Stimulated activated naive CD8-positive, alpha-beta T cell treated with anti-CD3 and anti-CD28 coated beads, Interleukin-15, amount 100 ng/mL, for 72 hours (primary cell): Measurements from ENCODE around the gene ST13.
"Not testable (repeated sequence)": the region's sequence is repeated elsewhere in the genome, so short reads cannot be mapped to it uniquely, and the experiment has no call there.

ENCODE experiments used
- ATAC-seq: fragments of 150-1000 bp; cut with Tn5 transposase; 2 replicates; pipeline ENCODE4 v1.10.0; 2021; ENCODE audit warnings: mild to moderate bottlenecking, moderate library complexity
- DNase-seq, 2 donors: peaks; one replicate each; pipeline ENCODE4 v3.0.0; 2021 to 2022
- H3K27ac Mint-ChIP-seq, 2 donors: one replicate each; pipeline ENCODE4 v1.8.0; 2022; ENCODE audit warnings: mild to moderate bottlenecking in 2 of 2, mixed read lengths in 2 of 2, moderate library complexity in 2 of 2
- H3K27me3 Mint-ChIP-seq: one replicate; pipeline ENCODE4 v1.8.0; 2022; ENCODE audit warnings: mixed read lengths
- H3K4me1 Mint-ChIP-seq: one replicate; pipeline ENCODE4 v1.8.0; 2022; ENCODE audit warnings: mild to moderate bottlenecking, mixed read lengths
- H3K4me3 Mint-ChIP-seq, 2 donors: one replicate each; pipeline ENCODE4 v1.8.0; 2022; ENCODE audit warnings: mild to moderate bottlenecking in 2 of 2, mixed read lengths in 2 of 2, moderate library complexity in 1 of 2
- H3K9me3 Mint-ChIP-seq, 2 donors: one replicate each; pipeline ENCODE4 v1.8.0; 2022; ENCODE audit warnings: mixed read lengths in 2 of 2

ST13 gene

GRCh38 chr22:40818192-40818746, 38.2 kb downstream of the ST13 start:
- peak in 1 of 2 donors; percentile 8 for DNase-seq
- Mint-ChIP-seq H3K4me1 (peaks cover 35% of the 10 kb centered on the region), H3K4me3 (peak overlapping the region; percentile 75 to 82), H3K27me3 (no peaks in the 10 kb centered on the region), H3K27ac (peak overlapping the region; percentile 94 to 98), H3K9me3 (no peaks in the 10 kb centered on the region)
- ATAC-seq, result no peak

GRCh38 chr22:40817737-40818136, 38.7 kb downstream of the ST13 start:
- ATAC-seq (no peak), DNase-seq (no peak)
- Mint-ChIP-seq H3K4me3 (peak overlapping the region; percentile 75 to 82), H3K4me1 (peaks cover 35% of the 10 kb centered on the region), H3K27me3 (no peaks in the 10 kb centered on the region), H3K27ac (peak overlapping the region; percentile 5 to 33), H3K9me3 (no peaks in the 10 kb centered on the region)

GRCh38 chr22:40813912-40814315, 42.5 kb downstream of the ST13 start:
- Mint-ChIP-seq H3K27ac (no peak overlapping the region), H3K4me1 (peaks cover 35% of the 10 kb centered on the region), H3K4me3 (no peak overlapping the region), H3K27me3 (no peaks in the 10 kb centered on the region), H3K9me3 (no peaks in the 10 kb centered on the region)
- DNase-seq, result no peak
- no peak for ATAC-seq

- ATAC-seq (no peak), DNase-seq (no peak)
- Mint-ChIP-seq H3K27me3 (no peaks in the 10 kb centered on the region), H3K4me3 (no peak overlapping the region), H3K27ac (peak overlapping the region; percentile 11 to 63), H3K9me3 (no peaks in the 10 kb centered on the region), H3K4me1 (peaks cover 16% of the 10 kb centered on the region)
Measured at GRCh38 chr22:40808018-40808841, 48.2 kb downstream of the ST13 start.

- DNase-seq (no peak), ATAC-seq (no peak)
- Mint-ChIP-seq H3K4me1 (peaks cover 12% of the 10 kb centered on the region), H3K27me3 (no peaks in the 10 kb centered on the region), H3K4me3 (no peak overlapping the region), H3K9me3 (no peaks in the 10 kb centered on the region), H3K27ac (no peak overlapping the region)
Measured at GRCh38 chr22:40806711-40807110, 49.7 kb downstream of the ST13 start.

GRCh38 chr22:40805699-40806203, 50.7 kb downstream of the ST13 start:
- Mint-ChIP-seq H3K27me3 (no peaks in the 10 kb centered on the region), H3K4me1 (peaks cover 12% of the 10 kb centered on the region), H3K9me3 (no peaks in the 10 kb centered on the region), H3K4me3 (no peak overlapping the region), H3K27ac (no peak overlapping the region)
- DNase-seq (no peak), ATAC-seq (no peak)

GRCh38 chr22:40805239-40805638, 51.2 kb downstream of the ST13 start:
- Mint-ChIP-seq H3K27me3 (no peaks in the 10 kb centered on the region), H3K4me3 (no peak overlapping the region), H3K4me1 (peaks cover 12% of the 10 kb centered on the region), H3K9me3 (no peaks in the 10 kb centered on the region), H3K27ac (no peak overlapping the region)
- DNase-seq, result no peak
- no peak for ATAC-seq

GRCh38 chr22:40803321-40803720, 53.1 kb downstream of the ST13 start:
- H3K9me3 Mint-ChIP-seq, result no peaks in the 10 kb centered on the region
- H3K4me3 Mint-ChIP-seq, result no peak overlapping the region
- no peaks in the 10 kb centered on the region for H3K27me3 Mint-ChIP-seq
- no peak overlapping the region for H3K27ac Mint-ChIP-seq
- ATAC-seq, result no peak
- H3K4me1 Mint-ChIP-seq, result peaks cover 12% of the 10 kb centered on the region
- DNase-seq, result no peak

- DNase-seq, result no peak
- Mint-ChIP-seq H3K4me1 (peaks cover 6% of the 10 kb centered on the region), H3K9me3 (no peaks in the 10 kb centered on the region), H3K27ac (peak overlapping the region in 1 of 2 donors; percentile 91), H3K4me3 (no peak overlapping the region), H3K27me3 (no peaks in the 10 kb centered on the region)
- ATAC-seq, result no peak
Measured at GRCh38 chr22:40799008-40799407, 57.4 kb downstream of the ST13 start.

- ATAC-seq (no peak), DNase-seq (no peak)
- Mint-ChIP-seq H3K27ac (no peak overlapping the region), H3K9me3 (no peaks in the 10 kb centered on the region), H3K4me1 (peaks cover 7% of the 10 kb centered on the region), H3K4me3 (no peak overlapping the region), H3K27me3 (no peaks in the 10 kb centered on the region)
Measured at GRCh38 chr22:40797427-40797826, 59.0 kb downstream of the ST13 start.

GRCh38 chr22:40792451-40792850, 64.0 kb downstream of the ST13 start:
- no peaks in the 10 kb centered on the region for H3K27me3 Mint-ChIP-seq
- no peak for ATAC-seq
- no peak overlapping the region for H3K27ac Mint-ChIP-seq
- no peaks in the 10 kb centered on the region for H3K9me3 Mint-ChIP-seq
- no peak for DNase-seq
- no peak overlapping the region for H3K4me3 Mint-ChIP-seq
- H3K4me1 Mint-ChIP-seq, result peaks cover 17% of the 10 kb centered on the region

- peaks cover 17% of the 10 kb centered on the region for H3K4me1 Mint-ChIP-seq
- peak overlapping the region in 1 of 2 donors; percentile 34 for H3K27ac Mint-ChIP-seq
- H3K9me3 Mint-ChIP-seq, result no peaks in the 10 kb centered on the region
- ATAC-seq (no peak), DNase-seq (no peak)
- H3K4me3 Mint-ChIP-seq, result no peak overlapping the region
- H3K27me3 Mint-ChIP-seq, result no peaks in the 10 kb centered on the region
Measured at GRCh38 chr22:40791241-40791640, 65.2 kb downstream of the ST13 start.

GRCh38 chr22:40789131-40789530, 67.3 kb downstream of the ST13 start:
- ATAC-seq (no peak), DNase-seq (no peak)
- Mint-ChIP-seq H3K27me3 (no peaks in the 10 kb centered on the region), H3K27ac (no peak overlapping the region), H3K4me3 (no peak overlapping the region), H3K9me3 (no peaks in the 10 kb centered on the region), H3K4me1 (peaks cover 17% of the 10 kb centered on the region)

- H3K27ac Mint-ChIP-seq, result no peak overlapping the region
Measured at GRCh38 chr22:40782521-40782920, 73.9 kb downstream of the ST13 start.

GRCh38 chr22:40781749-40782148, 74.7 kb downstream of the ST13 start:
- H3K27me3 Mint-ChIP-seq, ATAC-seq, H3K9me3 Mint-ChIP-seq, DNase-seq, H3K4me1 Mint-ChIP-seq, H3K4me3 Mint-ChIP-seq: not testable (repeated sequence)
- peak overlapping the region in 1 of 2 donors; percentile 74 for H3K27ac Mint-ChIP-seq

More at GRCh38 chr22:40782521-40782920, 73.9 kb downstream of the ST13 start:
- DNase-seq (no peak), ATAC-seq (no peak)
- Mint-ChIP-seq H3K4me3 (no peak overlapping the region), H3K9me3 (no peaks in the 10 kb centered on the region), H3K4me1 (no peaks in the 10 kb centered on the region), H3K27me3 (no peaks in the 10 kb centered on the region)
